Uterus (tissue), 4 donors: ENCODE data around the gene NCAM2. TPM values are rescaled to one million over a fixed set of nuclear protein-coding genes. Genes with fewer than 3 reads are reported as not detected.

Source experiments
- DNase-seq, 2 donors: peaks; one replicate each; pipeline ENCODE4 v3.0.0-alpha.2; 2019 to 2020
- H3K27ac ChIP-seq, 2 donors: fragments of 200-600 bp; sonication (generic); 1 replicate in 1 of 2; 2 replicates in 1 of 2; pipeline ENCODE4 v1.5.1; 2016 to 2018
- H3K27me3 ChIP-seq, 2 donors: fragments of 200-600 bp; sonication (generic); one replicate each; pipeline ENCODE4 v1.5.1; 2018 to 2019; ENCODE audit warnings: control low read depth in 1 of 2
- H3K36me3 ChIP-seq, 2 donors: fragments of 200-600 bp; sonication (generic); one replicate each; pipeline ENCODE4 v1.5.1; 2019; ENCODE audit warnings: control low read depth in 1 of 2
- H3K4me1 ChIP-seq, 2 donors: fragments of 200-600 bp; sonication (generic); one replicate each; pipeline ENCODE4 v1.5.1; 2018 to 2019; ENCODE audit warnings: control low read depth in 1 of 2
- H3K4me3 ChIP-seq, 2 donors: fragments of 200-600 bp; sonication (generic); 1 replicate in 1 of 2; 2 replicates in 1 of 2; pipeline ENCODE4 v1.5.1; 2018 to 2019; ENCODE audit warnings: mild to moderate bottlenecking in 1 of 2
- H3K9me3 ChIP-seq, 2 donors: fragments of 200-600 bp; sonication (generic); one replicate each; pipeline ENCODE4 v1.5.1; 2019; ENCODE audit warnings: control low read depth in 1 of 2
- POLR2A ChIP-seq, 2 donors: fragments of 450-650 bp; IDR thresholded peaks; one replicate each; pipeline ENCODE4 v1.6.1; 2016; ENCODE audit warnings: antibody characterized with exemption in 2 of 2, mild to moderate bottlenecking in 1 of 2, moderate library complexity in 1 of 2
- intact Hi-C: fragments of 100-400 bp; cut with DNase I; formaldehyde crosslinking; loops from one replicate; pipeline ENCODE4 v1.15.1; 2023; ENCODE audit warnings: low total_unique reads
- total RNA-seq, 4 donors: library from RNA; depleted of rRNA in 3 of 4; stranded (reverse); fragments of >200 nt in 3 of 4; gene quantifications; one replicate each; pipeline versions ENCODE4 v1.1.0 to v1.2.4, GENCODE V29; 2014 to 2023
- TF ChIP-seq, protein P1 (sequence below), 4 experiments: fragments of 200-600 bp in 2 of 4; fragments of 450-650 bp in 2 of 4; sonication (generic) in 2 of 4; IDR thresholded peaks; one replicate each; pipeline ENCODE4 v1.5.1; 2016 to 2019; ENCODE audit warnings: antibody characterized with exemption in 4 of 4, mild to moderate bottlenecking in 2 of 4, moderate library complexity in 1 of 4
- donor health status: DM: yes; HTN: yes; CAD: no.

NCAM2 gene
- total RNA-seq, 4 donors from 2014 or later: 1.2 to 214 (median 26.1) TPM

- Histone ChIP-seq H3K4me1 (no peaks in the 10 kb centered on the region), H3K36me3 (no peaks in the 10 kb centered on the region), H3K27me3 (no peaks in the 10 kb centered on the region), H3K9me3 (no peaks in the 10 kb centered on the region), H3K27ac (no peak overlapping the region), H3K4me3 (no peak overlapping the region)
- TF ChIP-seq, protein P1, sequence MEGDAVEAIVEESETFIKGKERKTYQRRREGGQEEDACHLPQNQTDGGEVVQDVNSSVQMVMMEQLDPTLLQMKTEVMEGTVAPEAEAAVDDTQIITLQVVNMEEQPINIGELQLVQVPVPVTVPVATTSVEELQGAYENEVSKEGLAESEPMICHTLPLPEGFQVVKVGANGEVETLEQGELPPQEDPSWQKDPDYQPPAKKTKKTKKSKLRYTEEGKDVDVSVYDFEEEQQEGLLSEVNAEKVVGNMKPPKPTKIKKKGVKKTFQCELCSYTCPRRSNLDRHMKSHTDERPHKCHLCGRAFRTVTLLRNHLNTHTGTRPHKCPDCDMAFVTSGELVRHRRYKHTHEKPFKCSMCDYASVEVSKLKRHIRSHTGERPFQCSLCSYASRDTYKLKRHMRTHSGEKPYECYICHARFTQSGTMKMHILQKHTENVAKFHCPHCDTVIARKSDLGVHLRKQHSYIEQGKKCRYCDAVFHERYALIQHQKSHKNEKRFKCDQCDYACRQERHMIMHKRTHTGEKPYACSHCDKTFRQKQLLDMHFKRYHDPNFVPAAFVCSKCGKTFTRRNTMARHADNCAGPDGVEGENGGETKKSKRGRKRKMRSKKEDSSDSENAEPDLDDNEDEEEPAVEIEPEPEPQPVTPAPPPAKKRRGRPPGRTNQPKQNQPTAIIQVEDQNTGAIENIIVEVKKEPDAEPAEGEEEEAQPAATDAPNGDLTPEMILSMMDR (IDR thresholded peaks at IDR 0.05): no peak
- no peak for TF ChIP-seq POLR2A (IDR thresholded peaks at IDR 0.05)
- DNase-seq: no peak
- intact Hi-C loops: no loop called here
Observed at GRCh38 chr21:21481239-21481638, 483.0 kb downstream of the NCAM2 start.

GRCh38 chr21:21508859-21509258 is 510.6 kb downstream of the NCAM2 start:
- intact Hi-C loops: no loop called here
- no peak for DNase-seq
- H3K36me3 ChIP-seq: no peaks in the 10 kb centered on the region
- no peak overlapping the region for H3K4me3 ChIP-seq
- no peaks in the 10 kb centered on the region for H3K4me1 ChIP-seq
- no peaks in the 10 kb centered on the region for H3K9me3 ChIP-seq
- TF ChIP-seq, protein P1 (IDR thresholded peaks at IDR 0.05): no peak
- no peak for TF ChIP-seq POLR2A (IDR thresholded peaks at IDR 0.05)
- no peaks in the 10 kb centered on the region for H3K27me3 ChIP-seq
- no peak overlapping the region for H3K27ac ChIP-seq

GRCh38 chr21:21530680-21531079 is 532.5 kb downstream of the NCAM2 start:
- H3K36me3 ChIP-seq: no peaks in the 10 kb centered on the region
- intact Hi-C loops: no loop called here
- TF ChIP-seq POLR2A (IDR thresholded peaks at IDR 0.05): no peak
- TF ChIP-seq, protein P1 (IDR thresholded peaks at IDR 0.05): no peak
- no peak for DNase-seq
- H3K27ac ChIP-seq: no peak overlapping the region
- H3K27me3 ChIP-seq: no peaks in the 10 kb centered on the region
- no peaks in the 10 kb centered on the region for H3K9me3 ChIP-seq
- no peaks in the 10 kb centered on the region for H3K4me1 ChIP-seq
- H3K4me3 ChIP-seq: no peak overlapping the region

- Histone ChIP-seq H3K27me3 (no peaks in the 10 kb centered on the region), H3K27ac (no peak overlapping the region), H3K4me3 (no peak overlapping the region), H3K36me3 (no peaks in the 10 kb centered on the region), H3K4me1 (no peaks in the 10 kb centered on the region), H3K9me3 (no peaks in the 10 kb centered on the region)
- DNase-seq: no peak
- intact Hi-C loops: no loop called here
- no peak for TF ChIP-seq POLR2A (IDR thresholded peaks at IDR 0.05)
Observed at GRCh38 chr21:21547368-21547953, 549.3 kb downstream of the NCAM2 start.

DNA sequence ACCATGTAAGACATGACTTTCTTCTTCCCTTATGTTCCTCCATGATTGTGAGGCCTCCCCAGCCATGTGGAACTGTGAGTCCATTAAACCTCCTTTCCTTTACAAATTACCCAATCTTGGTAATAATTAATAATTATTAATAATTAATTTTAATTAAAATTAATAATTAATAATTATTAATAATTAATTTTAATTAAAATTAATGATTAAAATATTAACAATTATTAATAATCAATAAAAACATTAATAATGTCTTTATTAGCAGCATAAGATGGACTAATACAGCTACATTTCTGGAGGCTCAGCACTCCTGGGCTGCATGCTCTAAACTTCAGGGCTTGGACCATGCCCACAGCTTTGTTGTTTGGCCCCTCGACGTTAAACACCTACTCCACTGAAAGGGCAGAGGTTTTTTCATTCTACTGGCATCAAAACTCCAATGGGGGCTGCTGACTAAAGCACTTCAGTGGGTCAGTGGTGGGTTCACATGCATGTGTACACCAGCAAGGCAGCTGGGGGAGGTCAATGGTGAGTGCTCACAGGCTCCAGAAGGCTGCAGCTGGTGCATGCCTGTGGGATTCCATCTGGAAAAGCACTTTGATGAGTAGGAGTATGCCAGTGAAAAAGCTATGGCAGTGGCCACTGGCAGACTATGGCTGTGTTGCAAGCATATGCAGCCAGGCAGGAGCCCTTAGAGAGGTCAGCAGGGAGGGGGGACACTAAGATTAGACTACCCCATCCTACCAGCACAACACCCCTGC is 561.3 kb downstream of the NCAM2 start:
- intact Hi-C loops: no loop called here
- no peak overlapping the region for H3K27ac ChIP-seq
- no peaks in the 10 kb centered on the region for H3K4me1 ChIP-seq
- no peaks in the 10 kb centered on the region for H3K36me3 ChIP-seq
- H3K27me3 ChIP-seq: no peaks in the 10 kb centered on the region
- TF ChIP-seq POLR2A (IDR thresholded peaks at IDR 0.05): no peak
- TF ChIP-seq, protein P1 (IDR thresholded peaks at IDR 0.05): no peak
- H3K4me3 ChIP-seq: no peak overlapping the region
- no peaks in the 10 kb centered on the region for H3K9me3 ChIP-seq
- DNase-seq: no peak
